OCI-LY3 (cell line): ENCODE data around the gene ZBTB24.

ENCODE experiments used
- H2AFZ ChIP-seq: fragments of 200-600, 300-600 bp; shearing (Covaris generic); 2 replicates; pipeline ENCODE4 v1.6.0; 2014; ENCODE audit warnings: antibody characterized with exemption, low read depth, low read length
- H3K27ac ChIP-seq: fragments of 200-600, 300-600 bp; sonication (generic); 2 replicates; pipeline ENCODE4 v1.5.1; 2014; ENCODE audit warnings: mild to moderate bottlenecking, low read length, moderate library complexity, mixed read lengths
- H3K27me3 ChIP-seq: fragments of 200-600, 300-600 bp; sonication (generic); 2 replicates; pipeline ENCODE4 v1.6.1; 2014; ENCODE audit warnings: low read depth, low read length, mixed read lengths
- H3K36me3 ChIP-seq: fragments of 200-600, 300-600 bp; sonication (generic); replicated peaks from 2 replicates; pipeline ENCODE3; 2014; ENCODE audit warnings: low read depth, low read length, mixed read lengths
- H3K4me1 ChIP-seq: fragments of 300-600, 200-600 bp; sonication (generic); 2 replicates; pipeline ENCODE4 v1.6.1; 2014; ENCODE audit warnings: low read length, mixed read lengths
- H3K4me2 ChIP-seq: fragments of 200-600, 300-600 bp; sonication (generic); 2 replicates; pipeline ENCODE4 v1.6.1; 2014; ENCODE audit warnings: low read length, mixed read lengths
- H3K4me3 ChIP-seq: fragments of 300-600, 200-600 bp; sonication (generic); 2 replicates; pipeline ENCODE4 v1.5.1; 2014; ENCODE audit warnings: antibody characterized with exemption, mild to moderate bottlenecking, low read length, moderate library complexity
- H3K79me2 ChIP-seq: fragments of 300-600, 200-600 bp; shearing (Covaris generic); 2 replicates; pipeline ENCODE4 v1.6.1; 2014; ENCODE audit warnings: mild to moderate bottlenecking, low read length, mixed read lengths
- H3K9ac ChIP-seq: fragments of 300-600, 200-600 bp; shearing (Covaris generic); 2 replicates; pipeline ENCODE4 v1.6.0; 2014; ENCODE audit warnings: mild to moderate bottlenecking, low read length, moderate library complexity
- H3K9me3 ChIP-seq: fragments of 200-600, 300-600 bp; shearing (Covaris generic); 2 replicates; pipeline ENCODE4 v1.6.1; 2014; ENCODE audit warnings: low read length, mixed read lengths; ENCODE audit not compliant: insufficient read depth
- H4K20me1 ChIP-seq: fragments of 200-600, 300-600 bp; sonication (generic); 2 replicates; pipeline ENCODE4 v1.6.1; 2016; ENCODE audit warnings: low read length, mixed read lengths; ENCODE audit not compliant: insufficient read depth
- CTCF ChIP-seq: fragments of 200-600, 300-600 bp; sonication (generic); IDR thresholded peaks from 2 replicates; pipeline ENCODE4 v1.5.1; 2014; ENCODE audit warnings: antibody characterized with exemption, low read length, low read depth
- EZH2phosphoT487 ChIP-seq: fragments of 200-600 bp; shearing (Covaris generic); IDR thresholded peaks from 2 replicates; pipeline ENCODE4 v1.6.1; 2018; ENCODE audit warnings: antibody characterized with exemption, mixed run types, low read depth

The ZBTB24 gene

GRCh38 chr6:109469591-109470189, 13.3 kb downstream of the ZBTB24 start:
- Histone ChIP-seq H3K27ac (no peak overlapping the region), H3K27me3 (no peaks in the 10 kb centered on the region), H3K4me2 (no peak overlapping the region), H3K9ac (no peak overlapping the region), H3K36me3 (peaks cover 49% of the 10 kb centered on the region), H4K20me1 (peaks cover 13% of the 10 kb centered on the region), H3K4me3 (no peak overlapping the region), H2AFZ (no peak overlapping the region), H3K4me1 (peaks cover 24% of the 10 kb centered on the region), H3K79me2 (peaks cover 48% of the 10 kb centered on the region), H3K9me3 (no peaks in the 10 kb centered on the region)
- TF ChIP-seq EZH2phosphoT487 = no peak
- TF ChIP-seq CTCF = no peak

GRCh38 chr6:109467696-109468095, 15.3 kb downstream of the ZBTB24 start:
- Histone ChIP-seq H4K20me1 (peaks cover 11% of the 10 kb centered on the region), H3K27me3 (no peaks in the 10 kb centered on the region), H3K4me1 (peaks cover 16% of the 10 kb centered on the region), H3K36me3 (peaks cover 52% of the 10 kb centered on the region), H2AFZ (no peak overlapping the region), H3K4me3 (no peak overlapping the region), H3K9me3 (no peaks in the 10 kb centered on the region), H3K4me2 (no peak overlapping the region), H3K79me2 (peaks cover 40% of the 10 kb centered on the region), H3K27ac (no peak overlapping the region), H3K9ac (no peak overlapping the region)
- TF ChIP-seq CTCF = no peak
- TF ChIP-seq EZH2phosphoT487 = no peak

- H3K36me3 ChIP-seq = peaks cover 53% of the 10 kb centered on the region
- no peaks in the 10 kb centered on the region for H3K27me3 ChIP-seq
- no peak overlapping the region for H3K4me2 ChIP-seq
- peaks cover 27% of the 10 kb centered on the region for H3K79me2 ChIP-seq
- H3K4me3 ChIP-seq = no peak overlapping the region
- no peaks in the 10 kb centered on the region; the same call in 1 of the 2 replicates for H4K20me1 ChIP-seq
- peaks cover 5% of the 10 kb centered on the region; the same call in 1 of the 2 replicates for H3K4me1 ChIP-seq
- no peak overlapping the region for H2AFZ ChIP-seq
- H3K27ac ChIP-seq = peak overlapping the region; percentile 19; the same call in 1 of the 2 replicates
- no peaks in the 10 kb centered on the region for H3K9me3 ChIP-seq
- TF ChIP-seq CTCF (no peak), EZH2phosphoT487 (no peak)
- H3K9ac ChIP-seq = no peak overlapping the region
These were observed 16.7 kb downstream of the ZBTB24 start for GRCh38 chr6:109466212-109466923.

- Histone ChIP-seq H3K27me3 (no peaks in the 10 kb centered on the region), H3K4me3 (no peak overlapping the region), H4K20me1 (no peaks in the 10 kb centered on the region; the same call in 1 of the 2 replicates), H3K9ac (no peak overlapping the region), H3K4me1 (peaks cover 5% of the 10 kb centered on the region; the same call in 1 of the 2 replicates), H2AFZ (no peak overlapping the region), H3K4me2 (no peak overlapping the region), H3K27ac (no peak overlapping the region), H3K9me3 (no peaks in the 10 kb centered on the region), H3K79me2 (peaks cover 21% of the 10 kb centered on the region), H3K36me3 (peaks cover 50% of the 10 kb centered on the region)
- TF ChIP-seq EZH2phosphoT487 (no peak), CTCF (no peak)
These were observed 17.2 kb downstream of the ZBTB24 start for GRCh38 chr6:109465772-109466171.
